ENCODE measurements around the gene LSM4. TPM values are rescaled to one million over a fixed set of nuclear protein-coding genes. Genes with fewer than 3 reads are reported as not detected.

LSM4 gene
- total and polyA plus RNA-seq, 2 donors (not counting 3 experiments of a cell fraction or from before 2014, with no cell fraction given) = 118 to 119 TPM

- FAIRE-seq = no peak
- no peak for DNase-seq (ENCODE audit: low read depth, low spot score)
- BruUV-seq (replicated peaks) = no TSS peak
- H3K36me3 ChIP-seq (ENCODE audit: control insufficient read depth in 2 of 2, extremely low read depth in 1 of 2, insufficient read depth in 2 of 2, low read length in 2 of 2) = no peaks in the 10 kb centered on the region
- dilution Hi-C loops (cut with MboI; ENCODE audit: extremely low pct_ligation_motif_present, low sequenced_read_pairs) (no loop called here), intact Hi-C loops (cut with micrococcal nuclease) (no loop called here)
- no peak overlapping the region for H3K4me2 ChIP-seq (ENCODE audit: insufficient read depth, low read length)
- H3K9ac ChIP-seq (replicated peaks; ENCODE audit: extremely low read depth, insufficient read depth, low read length) = no peak overlapping the region
- H3K27ac ChIP-seq (ENCODE audit: insufficient read depth, low read depth, low read length) = no peak overlapping the region
- ChIA-PET CTCF (interaction anchor here (1.2 to 11.3 kb wide), 4 partner anchors 22 to 145 kb away, joined by 3 to 296 read pairs (median 6); no protein-coding TSS in a partner anchor), POLR2A (no interaction called here)
- H3K9me3 ChIP-seq (replicated peaks; ENCODE audit: control insufficient read depth, insufficient read depth, low read length) = no peaks in the 10 kb centered on the region
- no peak overlapping the region for H2AFZ ChIP-seq (ENCODE audit: low read depth, low read length)
- H4K20me1 ChIP-seq (replicated peaks; ENCODE audit: control insufficient read depth, extremely low read depth, insufficient read depth, low read length) = no peaks in the 10 kb centered on the region
- H3K9me1 ChIP-seq (replicated peaks; ENCODE audit: control insufficient read depth, extremely low read depth, insufficient read depth, low read length) = no peaks in the 10 kb centered on the region
- no peaks in the 10 kb centered on the region for H3K79me2 ChIP-seq (ENCODE audit: control insufficient read depth, insufficient read depth, low read length)
- no peak overlapping the region for H3K4me3 ChIP-seq (replicated peaks in 1 of 3; ENCODE audit: insufficient read depth in 1 of 3, low read depth in 1 of 3, low read length in 3 of 3)
- H3K27me3 ChIP-seq (ENCODE audit: control insufficient read depth in 2 of 2, insufficient read depth in 2 of 2, low read length in 2 of 2) = peaks cover 0 to 8% of the 10 kb centered on the region in 2 experiments
- TF ChIP-seq EZH2 (IDR thresholded peaks at IDR 0.05; ENCODE audit: borderline replicate concordance, low read depth, low read length, severe bottlenecking) = no peak
- TF ChIP-seq POLR2AphosphoS5 (IDR thresholded peaks at IDR 0.05; ENCODE audit: insufficient read depth, low read depth, low read length) = no peak
- TF ChIP-seq POLR2A (IDR thresholded peaks at IDR 0.05; ENCODE audit: low read depth, low read length) = no peak
- no peak for TF ChIP-seq JUN (IDR thresholded peaks at IDR 0.05; ENCODE audit: borderline replicate concordance, insufficient read depth, insufficient read length, low read depth)
- no peaks in the 10 kb centered on the region for H3K4me1 ChIP-seq (ENCODE audit: control insufficient read depth, extremely low read depth, insufficient read depth, low read length)
These were observed 65.1 kb downstream of the LSM4 start for GRCh38 chr19:18257503-18258470.

Small RNA genes lying within 50 kb of the gene (microRNA-seq; reads per million reads assigned to microRNA genes)
- gene MIR3188 (ENCODE audit: borderline number of aligned reads, borderline replicate concordance) = not detected

Small RNA genes lying within 50 kb of the gene (small RNA-seq; reads per million reads assigned to genes)
- gene MIR3188 (ENCODE audit: insufficient read depth, insufficient read length, low read depth, low replicate concordance) = not detected
- not detected for gene RN7SL513P (ENCODE audit: insufficient read depth, insufficient read length, low read depth, low replicate concordance)
- gene RPL39P38 (ENCODE audit: insufficient read depth, insufficient read length, low read depth, low replicate concordance) = not detected

Other genes starting within 250 kb of the LSM4 start
- gene IL12RB1, start 236.1 kb downstream of the LSM4 start, total RNA-seq = not detected in 2 replicates
- gene IL12RB1, start 236.1 kb downstream of the LSM4 start, polyA plus RNA-seq = not detected in 2 replicates
- gene MAST3, start 225.3 kb downstream of the LSM4 start, total RNA-seq = 2.7 and 4.2 TPM in 2 replicates
- 1.5 TPM in 2 replicates for gene MAST3, start 225.3 kb downstream of the LSM4 start, polyA plus RNA-seq
- gene PIK3R2, start 169.9 kb downstream of the LSM4 start, total RNA-seq = 14.4 and 15.2 TPM in 2 replicates
- gene PIK3R2, start 169.9 kb downstream of the LSM4 start, polyA plus RNA-seq = 7.5 and 8.1 TPM in 2 replicates
- gene IFI30, start 149.3 kb downstream of the LSM4 start, total RNA-seq = 0.74 and 1.1 TPM in 2 replicates
- 1.6 and 2.1 TPM in 2 replicates for gene IFI30, start 149.3 kb downstream of the LSM4 start, polyA plus RNA-seq
- 13.8 and 16.1 TPM in 2 replicates for gene MPV17L2, start 129.9 kb downstream of the LSM4 start, total RNA-seq
- gene MPV17L2, start 129.9 kb downstream of the LSM4 start, polyA plus RNA-seq = 27.6 and 38.4 TPM in 2 replicates
- 0.88 and 1.9 TPM in 2 replicates for gene RAB3A, start 119.0 kb downstream of the LSM4 start, total RNA-seq
- gene RAB3A, start 119.0 kb downstream of the LSM4 start, polyA plus RNA-seq = 0.86 and 0.90 TPM in 2 replicates
- 0.76 and 0.97 TPM in 2 replicates for gene PDE4C, start 96.6 kb downstream of the LSM4 start, total RNA-seq
- gene PDE4C, start 96.6 kb downstream of the LSM4 start, polyA plus RNA-seq = 0.13 and 0.29 TPM in 2 replicates
- 2.2 and 3.0 TPM in 2 replicates for gene IQCN, start 48.6 kb downstream of the LSM4 start, total RNA-seq
- gene IQCN, start 48.6 kb downstream of the LSM4 start, polyA plus RNA-seq = 1.5 and 2.1 TPM in 2 replicates
- gene JUND, start 41.5 kb downstream of the LSM4 start, total RNA-seq = 130 and 137 TPM in 2 replicates
- gene JUND, start 41.5 kb downstream of the LSM4 start, polyA plus RNA-seq = 91.4 and 134 TPM in 2 replicates
- 27.2 and 30.5 TPM in 2 replicates for gene PGPEP1, start 17.5 kb upstream of the LSM4 start, total RNA-seq
- gene PGPEP1, start 17.5 kb upstream of the LSM4 start, polyA plus RNA-seq = 9.9 and 13.2 TPM in 2 replicates
- 140 and 165 TPM in 2 replicates for gene GDF15, start 63.1 kb upstream of the LSM4 start, total RNA-seq
- 206 and 343 TPM in 2 replicates for gene GDF15, start 63.1 kb upstream of the LSM4 start, polyA plus RNA-seq
- gene LRRC25, start 74.5 kb upstream of the LSM4 start, total RNA-seq = not detected in 2 replicates
- gene LRRC25, start 74.5 kb upstream of the LSM4 start, polyA plus RNA-seq = not detected in 2 replicates
- gene SSBP4, start 96.3 kb upstream of the LSM4 start, total RNA-seq = 140 and 151 TPM in 2 replicates
- 89.6 and 116 TPM in 2 replicates for gene SSBP4, start 96.3 kb upstream of the LSM4 start, polyA plus RNA-seq
- gene ISYNA1, start 115.1 kb upstream of the LSM4 start, total RNA-seq = 70.2 and 74.1 TPM in 2 replicates
- gene ISYNA1, start 115.1 kb upstream of the LSM4 start, polyA plus RNA-seq = 69.0 and 85.0 TPM in 2 replicates
- 15.5 and 18.2 TPM in 2 replicates for gene ELL, start 199.0 kb upstream of the LSM4 start, total RNA-seq
- gene ELL, start 199.0 kb upstream of the LSM4 start, polyA plus RNA-seq = 9.9 and 13.4 TPM in 2 replicates
- gene FKBP8, start 220.5 kb upstream of the LSM4 start, total RNA-seq = 150 and 164 TPM in 2 replicates
- 173 and 204 TPM in 2 replicates for gene FKBP8, start 220.5 kb upstream of the LSM4 start, polyA plus RNA-seq
- 127 and 134 TPM in 2 replicates for gene KXD1, start 234.8 kb upstream of the LSM4 start, total RNA-seq
- gene KXD1, start 234.8 kb upstream of the LSM4 start, polyA plus RNA-seq = 186 and 236 TPM in 2 replicates
- gene UBA52, start 248.8 kb upstream of the LSM4 start, total RNA-seq = 1,218 and 1,221 TPM in 2 replicates
- gene UBA52, start 248.8 kb upstream of the LSM4 start, polyA plus RNA-seq = 3,506 and 3,571 TPM in 2 replicates